GM19397 (cell line): ENCODE measurements around the gene PTN.

Experiments used
- ATAC-seq: cut with Tn5 transposase; IDR thresholded peaks from one replicate; pipeline ENCODE4 v1.9.1; 2021; ENCODE audit warnings: mild to moderate bottlenecking, moderate library complexity; ENCODE audit not compliant: unreplicated experiment

Gene PTN

GRCh38 chr7:137324796-137325696, 18.5 kb downstream of the PTN start:
- no peak for ATAC-seq

- ATAC-seq = no peak
Measured at GRCh38 chr7:137316648-137317353, 26.7 kb downstream of the PTN start.

- ATAC-seq = no peak
Measured at GRCh38 chr7:137313201-137313600, 30.3 kb downstream of the PTN start.

- ATAC-seq = no peak
Measured at GRCh38 chr7:137306748-137307147, 36.8 kb downstream of the PTN start.

GRCh38 chr7:137305901-137306621, 37.5 kb downstream of the PTN start:
- no peak for ATAC-seq

- ATAC-seq = no peak
Measured at GRCh38 chr7:137304624-137305235, 38.8 kb downstream of the PTN start.

GRCh38 chr7:137304165-137304564, 39.4 kb downstream of the PTN start:
- ATAC-seq = no peak

- no peak for ATAC-seq
Measured at GRCh38 chr7:137302081-137302480, 41.5 kb downstream of the PTN start.

GRCh38 chr7:137298464-137298794, 45.1 kb downstream of the PTN start:
- ATAC-seq = no peak

GRCh38 chr7:137297551-137298463, 45.7 kb downstream of the PTN start:
- ATAC-seq = no peak

- no peak for ATAC-seq
Measured at GRCh38 chr7:137296576-137296975, 47.0 kb downstream of the PTN start.

- ATAC-seq = no peak
Measured at GRCh38 chr7:137295739-137296324, 47.7 kb downstream of the PTN start.

GRCh38 chr7:137289101-137289500, 54.4 kb downstream of the PTN start:
- no peak for ATAC-seq

- ATAC-seq = no peak
Measured at GRCh38 chr7:137287651-137288258, 55.8 kb downstream of the PTN start.

GRCh38 chr7:137283153-137283552, 60.4 kb downstream of the PTN start:
- ATAC-seq = no peak

- ATAC-seq = no peak
Measured at GRCh38 chr7:137282043-137282442, 61.5 kb downstream of the PTN start.

GRCh38 chr7:137276189-137276588, 67.3 kb downstream of the PTN start:
- no peak for ATAC-seq

- ATAC-seq = no peak
Measured at GRCh38 chr7:137272249-137272648, 71.3 kb downstream of the PTN start.

GRCh38 chr7:137269240-137269639, 74.3 kb downstream of the PTN start:
- ATAC-seq = no peak
